Keratinocyte (primary cell): ENCODE results near the gene CCSER1.

Experiments
- EZH2 ChIP-seq: IDR thresholded peaks from one replicate; pipeline ENCODE4 v1.6.1; 2012; ENCODE audit warnings: inconsistent platforms, mild to moderate bottlenecking, low read length, moderate library complexity
- TF ChIP-seq, protein P1 (sequence below), 3 experiments: IDR thresholded peaks in 1 of 3; conservative IDR thresholded peaks in 1 of 3; optimal IDR thresholded peaks in 1 of 3; 2 replicates in 2 of 3; 3 replicates in 1 of 3; pipeline versions ENCODE3 to v1.5.1; 2011; ENCODE audit warnings: low read length in 3 of 3, mild to moderate bottlenecking in 3 of 3, moderate library complexity in 2 of 3, control low read depth in 1 of 3, inconsistent platforms in 1 of 3; ENCODE audit not compliant: insufficient read depth in 2 of 3; ENCODE audit errors: extremely low read depth in 1 of 3

DNA sequence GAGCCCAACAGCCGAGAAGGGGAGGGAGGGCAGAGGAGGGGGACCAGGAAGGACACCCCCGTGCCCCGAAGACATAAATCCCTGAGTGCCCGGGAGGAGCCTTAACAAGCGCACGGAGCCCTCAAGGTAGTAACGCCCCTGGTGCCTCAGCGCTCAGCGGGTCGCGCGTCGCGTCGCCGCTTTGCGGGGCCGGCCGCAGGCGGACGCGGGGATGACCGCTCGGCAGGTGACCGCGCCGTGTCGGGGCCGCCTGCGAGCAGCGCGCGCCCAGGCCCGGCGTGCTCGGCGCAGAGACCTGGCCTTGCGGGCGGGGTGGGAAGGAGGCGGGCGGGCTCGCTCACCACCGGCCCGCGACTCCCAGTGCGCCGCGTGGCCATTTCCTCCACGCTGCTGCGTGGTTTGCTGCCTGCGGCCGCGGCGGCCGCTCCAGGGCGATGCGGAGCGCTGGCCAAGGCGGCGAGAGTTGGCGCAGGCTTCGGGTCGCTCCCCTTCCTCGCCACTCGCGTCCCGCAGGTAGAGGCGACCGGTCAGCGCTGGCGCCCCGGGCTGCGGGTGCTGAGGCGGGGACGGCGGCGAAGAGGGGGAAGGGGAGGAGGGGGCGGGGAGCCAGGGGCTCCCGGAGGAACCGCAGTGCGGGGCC, 632 bp downstream of the CCSER1 start:
- TF ChIP-seq, protein P1, sequence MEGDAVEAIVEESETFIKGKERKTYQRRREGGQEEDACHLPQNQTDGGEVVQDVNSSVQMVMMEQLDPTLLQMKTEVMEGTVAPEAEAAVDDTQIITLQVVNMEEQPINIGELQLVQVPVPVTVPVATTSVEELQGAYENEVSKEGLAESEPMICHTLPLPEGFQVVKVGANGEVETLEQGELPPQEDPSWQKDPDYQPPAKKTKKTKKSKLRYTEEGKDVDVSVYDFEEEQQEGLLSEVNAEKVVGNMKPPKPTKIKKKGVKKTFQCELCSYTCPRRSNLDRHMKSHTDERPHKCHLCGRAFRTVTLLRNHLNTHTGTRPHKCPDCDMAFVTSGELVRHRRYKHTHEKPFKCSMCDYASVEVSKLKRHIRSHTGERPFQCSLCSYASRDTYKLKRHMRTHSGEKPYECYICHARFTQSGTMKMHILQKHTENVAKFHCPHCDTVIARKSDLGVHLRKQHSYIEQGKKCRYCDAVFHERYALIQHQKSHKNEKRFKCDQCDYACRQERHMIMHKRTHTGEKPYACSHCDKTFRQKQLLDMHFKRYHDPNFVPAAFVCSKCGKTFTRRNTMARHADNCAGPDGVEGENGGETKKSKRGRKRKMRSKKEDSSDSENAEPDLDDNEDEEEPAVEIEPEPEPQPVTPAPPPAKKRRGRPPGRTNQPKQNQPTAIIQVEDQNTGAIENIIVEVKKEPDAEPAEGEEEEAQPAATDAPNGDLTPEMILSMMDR (optimal IDR thresholded peaks at IDR 0.05 in 1 of 3, IDR thresholded peaks at IDR 0.05 in 1 of 3, conservative IDR thresholded peaks at IDR 0.05 in 1 of 3; ENCODE audit: extremely low read depth in 1 of 3, insufficient read depth in 2 of 3, low read length in 3 of 3), result no peak
- no peak for TF ChIP-seq EZH2
